NCI-H748 (cell line): Measurements from ENCODE around the gene SDCCAG8.

Source experiments
- DNase-seq: peaks from one replicate; lab custom pipeline; 2025; ENCODE audit not compliant: unreplicated experiment; lab: John Stamatoyannopoulos, UW

SDCCAG8 gene

DNA sequence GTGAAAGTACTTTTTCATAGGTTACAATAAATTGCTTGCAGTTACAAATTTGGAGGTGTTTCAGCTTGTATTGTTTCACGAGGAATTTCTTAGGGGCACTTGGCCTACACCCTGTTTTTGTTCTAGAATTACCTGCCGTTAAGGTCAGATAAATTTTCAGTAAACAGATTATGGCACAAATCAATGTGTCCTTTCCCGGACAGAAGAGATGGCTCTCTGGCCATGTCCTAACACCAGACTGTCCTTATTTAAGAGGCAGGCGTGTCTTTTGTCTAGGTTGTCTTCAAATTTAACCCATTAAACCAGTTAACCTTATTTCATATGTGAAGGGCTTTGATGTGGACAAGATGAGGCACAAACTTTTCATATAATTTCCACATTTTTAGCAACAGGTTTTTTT lies 243.4 kb downstream of the SDCCAG8 start:
- no peak for DNase-seq

GRCh38 chr1:243499711-243500110 lies 243.9 kb downstream of the SDCCAG8 start:
- DNase-seq = no peak

DNA sequence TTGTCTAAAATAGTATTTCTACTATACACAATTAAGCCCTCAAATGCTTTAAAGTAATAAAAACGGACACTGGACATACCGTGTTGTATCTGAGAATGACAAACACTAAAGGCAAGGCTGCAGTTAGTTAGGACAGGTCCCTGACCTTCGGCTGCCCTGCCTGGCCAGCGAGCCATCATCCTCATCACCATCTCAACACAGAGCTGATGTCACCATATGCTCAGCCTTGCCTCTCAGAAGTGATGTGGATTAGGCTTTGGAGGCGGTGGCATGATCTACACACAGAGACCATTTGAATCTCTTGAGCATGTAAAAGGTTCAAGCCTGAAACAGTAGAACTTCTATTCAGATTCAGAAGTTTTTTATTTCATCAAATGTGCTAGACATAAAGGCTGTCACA lies 244.7 kb downstream of the SDCCAG8 start:
- no peak for DNase-seq

DNA sequence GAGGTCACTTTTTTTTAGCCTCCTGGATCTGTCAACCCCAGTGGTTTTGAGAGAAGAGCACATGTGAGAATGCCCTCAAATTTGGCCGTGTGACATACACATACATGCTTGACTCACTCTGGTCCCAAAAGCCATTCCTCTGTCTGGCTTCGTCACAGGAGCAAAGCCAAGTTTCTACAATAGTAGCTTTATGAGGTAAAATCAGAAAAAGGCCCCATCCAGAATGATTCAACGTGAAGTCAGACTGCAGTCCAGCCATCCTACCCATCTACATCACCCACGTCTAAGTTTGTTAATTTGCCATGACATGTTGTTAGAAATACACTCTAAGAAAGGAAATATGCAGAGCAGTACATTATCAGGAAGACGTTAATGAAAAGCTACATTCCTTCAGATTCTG lies 245.2 kb downstream of the SDCCAG8 start:
- no peak for DNase-seq

GRCh38 chr1:243503155-243503554 lies 247.3 kb downstream of the SDCCAG8 start:
- no peak for DNase-seq

DNA sequence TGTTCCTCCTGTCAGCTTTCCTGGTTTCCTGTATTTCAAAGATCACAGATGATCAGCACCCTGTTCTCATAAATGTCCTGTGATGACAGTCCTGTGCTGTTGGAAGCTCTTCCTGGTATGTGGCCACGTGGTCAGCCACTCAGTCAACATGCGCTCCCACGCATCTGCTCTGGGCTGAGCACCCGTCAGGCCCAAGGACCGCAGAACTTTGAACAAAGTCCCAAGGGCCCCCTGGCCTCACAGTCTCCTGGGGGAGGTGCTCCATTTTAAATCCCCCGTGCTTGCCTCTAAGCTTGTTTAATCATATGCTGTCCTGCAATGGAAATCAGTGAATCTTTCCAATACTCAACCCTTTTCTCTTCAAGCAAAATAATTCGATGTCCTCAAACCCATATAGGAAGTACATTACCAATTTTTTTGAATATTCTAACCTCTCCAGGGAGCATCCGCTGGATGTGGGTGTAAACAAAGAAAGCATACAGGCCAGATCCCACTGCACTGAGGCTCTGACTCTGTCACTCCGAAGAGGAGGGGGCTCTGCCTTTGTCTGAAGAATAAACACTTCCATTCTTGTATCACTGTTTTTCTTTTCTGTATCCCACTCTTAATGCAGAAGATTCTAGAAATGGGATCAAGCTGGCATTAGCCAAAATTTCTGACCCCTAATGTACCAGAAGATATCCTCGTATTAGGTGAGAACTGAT lies 250.3 kb downstream of the SDCCAG8 start:
- no peak for DNase-seq

DNA sequence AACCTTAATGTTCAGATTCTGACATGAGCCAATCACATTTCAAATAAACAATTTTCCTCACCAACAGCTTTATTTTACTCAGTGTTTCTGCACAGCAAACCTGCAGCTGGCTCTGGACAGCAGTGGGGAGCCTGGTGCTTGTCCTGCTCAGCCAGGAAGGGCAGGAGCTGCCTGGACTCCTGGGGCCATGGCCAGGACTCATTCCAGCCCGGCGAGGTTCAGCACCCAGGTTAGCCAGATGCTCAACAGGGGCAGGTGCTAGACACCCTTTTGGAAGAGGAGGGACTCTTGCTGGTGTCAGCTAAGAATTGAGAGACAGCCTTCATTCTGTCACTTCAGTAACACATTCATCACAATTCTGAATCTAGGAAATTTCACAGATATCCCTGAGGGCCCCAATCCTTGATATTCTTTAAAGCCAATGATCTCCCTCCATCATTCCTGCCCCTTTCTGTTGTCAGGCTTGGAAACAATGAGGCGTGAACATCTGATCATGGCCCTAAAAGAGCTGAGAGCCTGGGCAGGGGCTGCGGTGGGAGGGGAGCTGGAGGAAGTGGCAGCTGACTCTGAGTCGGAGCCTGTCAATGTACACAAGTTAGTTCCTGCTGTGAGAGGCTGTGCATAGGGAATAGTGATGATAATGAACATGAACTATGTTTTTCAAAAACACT lies 251.3 kb downstream of the SDCCAG8 start:
- DNase-seq = peak; percentile 24

GRCh38 chr1:243507672-243508302 lies 251.9 kb downstream of the SDCCAG8 start:
- DNase-seq = no peak

DNA sequence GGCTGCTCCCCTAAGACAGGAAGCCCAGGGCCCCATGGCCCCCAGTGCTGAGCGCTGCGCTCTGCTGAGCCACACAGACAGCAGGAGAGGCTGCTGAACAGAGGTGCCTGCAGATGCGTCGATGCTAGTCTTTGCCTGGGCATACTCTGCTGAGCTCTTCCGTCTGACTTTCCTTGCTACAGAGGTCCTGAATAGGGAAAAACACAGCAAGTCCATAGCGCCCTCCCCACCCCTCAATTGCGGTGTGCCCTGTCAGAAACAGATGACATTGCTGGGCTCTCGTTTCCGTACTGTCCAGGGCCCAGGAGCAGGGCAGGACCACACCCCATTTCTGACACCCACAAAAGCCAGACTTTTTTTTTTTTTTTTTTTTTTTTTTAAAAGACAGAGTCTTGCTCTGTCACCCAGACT lies 252.5 kb downstream of the SDCCAG8 start:
- no peak for DNase-seq

GRCh38 chr1:243508943-243509342 lies 253.1 kb downstream of the SDCCAG8 start:
- no peak for DNase-seq

DNA sequence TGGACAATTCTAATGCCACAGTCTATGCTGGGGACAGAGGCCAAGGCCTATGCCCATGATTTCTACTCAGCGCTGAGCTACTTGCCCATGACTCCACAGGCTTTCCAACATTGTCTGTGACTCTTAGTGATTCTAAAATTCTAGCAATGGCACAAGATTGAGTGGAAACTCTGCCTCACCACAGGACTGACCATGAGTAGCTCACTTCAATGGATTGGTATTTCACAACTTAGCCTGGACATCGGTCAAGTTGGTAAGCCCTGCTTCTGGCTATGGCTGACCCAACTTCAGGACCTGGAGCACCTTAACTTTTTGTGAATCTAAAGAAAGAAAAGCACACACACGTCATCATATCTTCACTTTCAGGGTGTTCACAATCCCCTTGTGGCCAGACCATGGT lies 255.1 kb downstream of the SDCCAG8 start:
- DNase-seq = no peak

- DNase-seq = no peak
Measured at GRCh38 chr1:243513726-243514491, 258.1 kb downstream of the SDCCAG8 start.

DNA sequence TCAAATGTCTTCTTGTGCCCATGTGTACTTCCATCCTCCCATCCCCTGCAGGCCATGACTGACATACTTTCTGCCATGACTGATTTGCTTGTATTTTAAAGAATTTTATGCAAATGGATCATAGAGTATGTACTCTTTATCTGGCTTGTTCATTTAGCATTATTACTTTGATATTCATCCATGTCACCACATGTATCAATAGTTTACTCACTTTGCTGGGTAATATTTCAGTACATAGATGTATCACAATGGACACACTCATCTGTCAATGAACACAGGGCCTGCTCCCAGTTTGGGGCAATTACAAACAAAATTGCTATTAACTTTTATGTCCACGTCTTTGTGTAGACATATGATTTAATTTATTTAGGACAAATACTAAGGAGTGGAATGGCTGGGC lies 259.1 kb downstream of the SDCCAG8 start:
- no peak for DNase-seq

DNA sequence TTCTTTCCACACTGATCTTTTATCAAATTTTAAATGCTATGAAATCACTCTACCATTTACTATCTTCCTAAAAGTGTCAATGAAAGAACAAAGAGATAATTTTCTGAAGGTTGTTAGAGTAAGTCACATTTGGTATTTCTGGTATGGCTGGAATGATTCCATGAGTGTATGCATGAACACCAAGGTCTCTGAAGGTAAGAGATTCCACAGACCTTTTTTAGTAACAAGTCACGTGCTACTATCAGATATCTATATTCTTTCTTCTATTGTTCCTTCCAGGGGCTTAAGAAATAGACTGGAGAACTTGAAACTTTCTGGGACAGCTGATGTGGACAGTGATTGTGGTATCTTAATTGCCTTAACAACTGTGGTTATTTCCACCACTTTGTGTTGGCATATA lies 265.0 kb downstream of the SDCCAG8 start:
- no peak for DNase-seq

GRCh38 chr1:243523766-243524165 lies 267.9 kb downstream of the SDCCAG8 start:
- DNase-seq = no peak

GRCh38 chr1:243525085-243525487 lies 269.2 kb downstream of the SDCCAG8 start:
- no peak for DNase-seq

GRCh38 chr1:243526180-243526579 lies 270.3 kb downstream of the SDCCAG8 start:
- no peak for DNase-seq

DNA sequence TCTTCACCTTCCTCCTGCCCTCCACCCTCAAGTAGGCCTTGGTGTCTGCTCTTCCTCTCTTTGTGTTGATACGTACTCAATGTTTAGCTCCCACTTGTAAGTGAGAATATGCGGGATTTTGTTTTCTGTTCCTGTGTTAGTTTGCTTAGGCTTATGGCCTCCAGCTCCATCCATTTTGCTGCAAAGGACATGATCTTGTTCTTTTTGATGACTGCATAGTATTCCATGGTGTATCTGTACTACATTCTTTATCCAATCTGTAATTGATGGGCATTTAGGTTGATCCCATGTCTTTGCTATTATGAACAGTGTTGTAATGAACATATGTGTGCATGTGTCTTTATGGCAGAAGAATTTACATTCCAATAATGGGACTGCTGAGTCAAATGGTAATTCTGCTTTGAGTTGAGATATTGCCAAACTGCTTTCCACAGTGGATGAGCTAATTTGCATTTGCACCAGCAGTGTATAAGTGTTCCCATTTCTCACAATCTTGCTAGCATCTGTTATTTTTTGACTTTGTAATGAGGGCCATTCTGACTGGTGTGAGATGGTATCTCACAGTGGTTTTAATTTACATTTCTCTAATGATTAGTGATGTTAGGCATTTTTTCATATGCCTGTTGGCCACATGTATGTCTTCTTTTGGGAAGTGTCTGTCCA lies 272.7 kb downstream of the SDCCAG8 start:
- DNase-seq = no peak

DNA sequence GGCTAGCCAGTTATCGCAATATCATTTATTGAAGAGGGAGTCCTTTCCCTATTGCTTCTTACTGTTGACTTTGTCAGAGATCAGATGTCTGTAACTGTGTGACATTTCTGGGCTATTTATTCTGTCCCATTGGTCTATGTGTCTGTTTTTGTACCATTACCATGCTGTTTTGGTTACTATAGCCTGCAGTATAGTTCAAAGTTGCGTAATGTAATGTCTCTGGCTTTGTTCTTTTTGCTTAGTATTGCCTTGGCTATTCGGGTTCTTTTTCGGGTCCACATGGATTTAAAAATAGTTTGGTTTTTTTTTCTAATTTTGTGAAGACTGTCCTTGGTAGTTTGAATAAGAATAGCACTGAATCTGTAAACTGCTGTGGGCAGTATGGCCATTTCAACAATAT lies 273.7 kb downstream of the SDCCAG8 start:
- DNase-seq = no peak

GRCh38 chr1:243535014-243535413 lies 279.2 kb downstream of the SDCCAG8 start:
- no peak for DNase-seq

GRCh38 chr1:243539636-243540035 lies 283.8 kb downstream of the SDCCAG8 start:
- DNase-seq = no peak
